GM12878 (cell line): Measurements from ENCODE around the gene PADI3. TPM values are rescaled to one million over a fixed set of nuclear protein-coding genes. Genes with fewer than 3 reads are reported as not detected.

ENCODE experiments used
- ATAC-seq: fragments of 200-7000 bp; cut with Tn5 transposase; 3 replicates; pipeline ENCODE4 v1.9.1; 2020; ENCODE audit warnings: mild to moderate bottlenecking, moderate library complexity
- BruUV-seq: library from RNA; stranded (reverse); fragments of 400-500 nt; replicated peaks from 2 replicates; lab custom pipeline; 2021; lab: Mats Ljungman, UMichigan
- CTCF ChIA-PET: fragments of 300-600 bp; sonication (Branson Sonifier 250); formaldehyde crosslinking; extraction: SDS; loops from one replicate; lab custom pipeline; 2021; ENCODE audit warnings: inconsistent platforms; lab: Yijun Ruan, JAX
- POLR2A ChIA-PET: fragments of 350-600 bp; formaldehyde crosslinking; extraction: SDS; loops from one replicate; lab custom pipeline; 2021; ENCODE audit warnings: inconsistent platforms; lab: Charles Lee
- RAD21 ChIA-PET: fragments of 300-600 bp; sonication (Branson Sonifier 250); formaldehyde crosslinking; loops from one replicate; lab custom pipeline; 2023; ENCODE audit warnings: antibody characterized with exemption; ENCODE audit not compliant: unreplicated experiment; lab: Charles Lee
- SMC1A ChIA-PET: fragments of 300-600 bp; sonication (Branson Sonifier 250); formaldehyde crosslinking; loops from one replicate; lab custom pipeline; 2023; ENCODE audit not compliant: unreplicated experiment, uncharacterized antibody; lab: Charles Lee
- DNase-seq: peaks from one replicate; pipeline ENCODE4 v3.0.0-alpha.2; 2011; ENCODE audit warnings: low read depth, low spot score
- FAIRE-seq: peaks from 3 replicates; lab custom pipeline; 2011; peaks lifted over from hg19 to GRCh38; lab: Jason Lieb, UNC
- H2AFZ ChIP-seq: 2 replicates; pipeline ENCODE4 v1.6.0; 2011; ENCODE audit warnings: low read depth, low read length, control low read depth; ENCODE audit not compliant: control insufficient read depth
- H3K27ac ChIP-seq: 2 replicates; pipeline ENCODE4 v1.5.1; 2011; ENCODE audit warnings: control low read depth; ENCODE audit not compliant: control insufficient read depth, insufficient read depth
- H3K27me3 ChIP-seq, 2 experiments: replicated peaks in 1 of 2; 2 replicates each; pipeline versions ENCODE4 v1.6.0 to v1.6.1; 2011; ENCODE audit warnings: low read length in 1 of 2; ENCODE audit not compliant: control insufficient read depth in 2 of 2, insufficient read depth in 2 of 2
- H3K36me3 ChIP-seq, 2 experiments: 2 replicates each; pipeline ENCODE4 v1.5.1; 2011; ENCODE audit warnings: low read length in 1 of 2; ENCODE audit not compliant: control insufficient read depth in 2 of 2, insufficient read depth in 2 of 2
- H3K4me1 ChIP-seq: 2 replicates; pipeline ENCODE4 v1.6.1; 2011; ENCODE audit warnings: mild to moderate bottlenecking, low read length, moderate library complexity, mixed read lengths; ENCODE audit not compliant: control insufficient read depth, insufficient read depth
- H3K4me2 ChIP-seq: 2 replicates; pipeline ENCODE4 v1.6.0; 2011; ENCODE audit warnings: control low read depth; ENCODE audit not compliant: control insufficient read depth, insufficient read depth
- H3K4me3 ChIP-seq: fragments of 200-600 bp; sonication (generic); 2 replicates; pipeline ENCODE4 v1.5.1; 2016
- H3K79me2 ChIP-seq: 2 replicates; pipeline ENCODE4 v1.6.0; 2011; ENCODE audit warnings: low read length; ENCODE audit not compliant: control insufficient read depth, insufficient read depth
- H3K9ac ChIP-seq: 2 replicates; pipeline ENCODE4 v1.8.0; 2011; ENCODE audit warnings: low read length, control low read depth, mixed read lengths; ENCODE audit not compliant: control insufficient read depth, insufficient read depth
- H3K9me3 ChIP-seq: replicated peaks from 3 replicates; pipeline ENCODE4 v1.5.1; 2011; ENCODE audit warnings: mild to moderate bottlenecking, low read length; ENCODE audit not compliant: control insufficient read depth, insufficient read depth
- H4K20me1 ChIP-seq: 2 replicates; pipeline ENCODE4 v1.6.0; 2011; ENCODE audit not compliant: control insufficient read depth, insufficient read depth
- CEBPZ ChIP-seq: fragments of 150-350 bp; IDR thresholded peaks from 2 replicates; pipeline ENCODE4 v1.6.1; 2016; ENCODE audit warnings: low read depth, low read length
- FOS ChIP-seq: IDR thresholded peaks from 3 replicates; pipeline ENCODE4 v1.6.1; 2011; ENCODE audit warnings: borderline replicate concordance; ENCODE audit not compliant: insufficient read length; ENCODE audit errors: extremely low read depth
- HDGF ChIP-seq: fragments of 450-650 bp; IDR thresholded peaks from 2 replicates; pipeline ENCODE4 v1.6.1; 2016; ENCODE audit warnings: antibody characterized with exemption
- JUND ChIP-seq: IDR thresholded peaks from 2 replicates; pipeline ENCODE4 v1.6.1; 2012; ENCODE audit warnings: low read depth, mild to moderate bottlenecking, low read length, improper control_type of control experiment, moderate library complexity
- MEF2A ChIP-seq: IDR thresholded peaks from 2 replicates; pipeline ENCODE4 v1.6.1; 2011; ENCODE audit warnings: low read depth, mild to moderate bottlenecking, low read length, moderate library complexity; ENCODE audit not compliant: insufficient read depth
- MLLT1 ChIP-seq: fragments of 450-650 bp; IDR thresholded peaks from 2 replicates; pipeline ENCODE4 v1.6.1; 2016; ENCODE audit warnings: mild to moderate bottlenecking
- MYB ChIP-seq: fragments of 150-350 bp; IDR thresholded peaks from 2 replicates; pipeline ENCODE4 v1.6.1; 2014; ENCODE audit warnings: mild to moderate bottlenecking, low read depth, low read length, borderline replicate concordance
- NBN ChIP-seq: fragments of 450-650 bp; IDR thresholded peaks from 2 replicates; pipeline ENCODE4 v1.6.1; 2016
- RB1 ChIP-seq: fragments of 450-650 bp; formaldehyde crosslinking; IDR thresholded peaks from 2 replicates; pipeline ENCODE4 v1.6.1; 2017; ENCODE audit warnings: mild to moderate bottlenecking, borderline replicate concordance
- RELA ChIP-seq: fragments of 450-650 bp; IDR thresholded peaks from 2 replicates; pipeline ENCODE4 v1.8.0; 2014; ENCODE audit warnings: borderline replicate concordance; ENCODE audit not compliant: partially characterized antibody
- TCF12 ChIP-seq: IDR thresholded peaks from 2 replicates; pipeline ENCODE4 v1.6.1; 2011; ENCODE audit warnings: low read depth, mild to moderate bottlenecking, low read length
- TCF7 ChIP-seq: IDR thresholded peaks from 2 replicates; pipeline ENCODE4 v1.6.1; 2014; ENCODE audit warnings: antibody characterized with exemption, borderline replicate concordance
- ZBED1 ChIP-seq: IDR thresholded peaks from 2 replicates; pipeline ENCODE4 v1.6.1; 2016; ENCODE audit warnings: borderline replicate concordance
- ZBTB33 ChIP-seq: fragments of 450-650 bp; IDR thresholded peaks from 2 replicates; pipeline ENCODE4 v1.6.1; 2017; ENCODE audit warnings: mild to moderate bottlenecking
- WGBS: methylation state at CpG from one replicate; pipeline ENCODE4 v1.1.6; 2016; ENCODE audit warnings: low lambda C conversion rate; ENCODE audit not compliant: insufficient replicate concordance, insufficient coverage; ENCODE audit errors: missing lambda C conversion rate; 5-methylcytosine and 5-hydroxymethylcytosine counted together
- in situ Hi-C: fragments of 300-500 bp; cut with MboI; formaldehyde crosslinking; loops from 9 replicates; pipeline ENCODE4 v1.14.3; 2018; ENCODE audit warnings: mixed read lengths
- intact Hi-C: fragments of 100-400 bp; cut with micrococcal nuclease; formaldehyde crosslinking; loops from one replicate; pipeline ENCODE4 v1.14.2; 2022; ENCODE audit not compliant: unreplicated experiment
- polyA plus RNA-seq, 11 experiments: library from polyadenylated mRNA; depleted of rRNA in 4 of 11; unstranded in 6 of 11; stranded (reverse) in 5 of 11; fragments of >200 nt; fragmentation: Nextera tagmentation in 4 of 11; fragmentation: Illumina TruSeq in 1 of 11; extraction: Ambion mirVana in 4 of 11; extraction: Trizol in 1 of 11; gene quantifications; 1 replicate in 1 of 11; 2 replicates in 10 of 11; pipeline versions ENCODE4 v1.2.1 to v1.2.3, GENCODE V29; 2011 to 2016; ENCODE audit warnings: inconsistent platforms in 2 of 11, missing spikeins in 2 of 11, low read depth in 1 of 11
- total RNA-seq, 4 experiments: library from RNA; depleted of rRNA in 3 of 4; stranded (reverse); fragments of >200 nt in 3 of 4; fragmentation: Illumina TruSeq in 1 of 4; extraction: Trizol in 1 of 4; gene quantifications; 2 replicates each; pipeline versions ENCODE4 v1.2.1 to v1.2.3, GENCODE V29; 2013 to 2021

The PADI3 gene
- total and polyA plus RNA-seq, 10 of the 15 experiments (the other 5 are each of a cell fraction or from before 2014, with no cell fraction given): 0.01 TPM; not detected in 9

- no peak for TF ChIP-seq ZBED1
- no peak for TF ChIP-seq MLLT1
Observed at GRCh38 chr1:17200246-17200645, 48.7 kb upstream of the PADI3 start (continued).

GRCh38 chr1:17200756-17201155 lies 48.1 kb upstream of the PADI3 start:
- H2AFZ ChIP-seq: no peak overlapping the region
- RAD21 ChIA-PET: interaction anchor here (1.1 kb wide), 1 partner anchor 79 kb away, joined by 3 read pairs; no protein-coding TSS in a partner anchor
- DNase-seq (no peak), FAIRE-seq (no peak), ATAC-seq (peak; percentile 73)
- no peak overlapping the region for H3K9ac ChIP-seq
- no peaks in the 10 kb centered on the region for H3K79me2 ChIP-seq
- SMC1A ChIA-PET: interaction anchor here (1.0 to 1.6 kb wide), 5 partner anchors 12 to 76 kb away, joined by 3 read pairs; no protein-coding TSS in a partner anchor
- intact Hi-C loops: no loop called here
- no peak overlapping the region for H3K4me2 ChIP-seq
- WGBS: 20% methylated on average over 5 of the region's 5 CpGs
- H4K20me1 ChIP-seq: no peaks in the 10 kb centered on the region
- in situ Hi-C loops: no loop called here
- no peaks in the 10 kb centered on the region for H3K36me3 ChIP-seq
- no peaks in the 10 kb centered on the region; a peak in 1 of 4 replicates for H3K27me3 ChIP-seq
- no peaks in the 10 kb centered on the region for H3K9me3 ChIP-seq
- H3K27ac ChIP-seq: no peak overlapping the region
- POLR2A ChIA-PET: no interaction called here
- BruUV-seq: no TSS peak
- no peaks in the 10 kb centered on the region for H3K4me1 ChIP-seq
- no peak overlapping the region for H3K4me3 ChIP-seq
- CTCF ChIA-PET: interaction anchor here (1.1 to 2.1 kb wide), 2 partner anchors 59 to 73 kb away, joined by 3 to 5 read pairs; no protein-coding TSS in a partner anchor
- TF ChIP-seq CEBPZ: no peak
- TF ChIP-seq JUND: no peak
- TF ChIP-seq MEF2A: no peak
- no peak for TF ChIP-seq HDGF
- no peak for TF ChIP-seq FOS
- no peak for TF ChIP-seq TCF12
- TF ChIP-seq RELA: no peak
- no peak for TF ChIP-seq ZBTB33
- no peak for TF ChIP-seq NBN
- no peak for TF ChIP-seq TCF7
- no peak for TF ChIP-seq MYB
- TF ChIP-seq RB1: no peak
